ENCODE measurements around the gene RAI1.

GRCh38 chr17:17683710-17684365, 2.6 kb downstream of the RAI1 start:
- TF ChIP-seq POLR2A (IDR thresholded peaks at IDR 0.05; ENCODE audit: low read length) (no peak), GATA1 (IDR thresholded peaks at IDR 0.05; ENCODE audit: low read depth, low read length) (no peak)

Data from erythroblast (primary cell).